Activated CD8-positive, alpha-beta T cell treated with anti-CD3 and anti-CD28 coated beads for 36 hours (primary cell): Measurements from ENCODE around the gene GNAO1. TPM values are rescaled to one million over a fixed set of nuclear protein-coding genes. Genes with fewer than 3 reads are reported as not detected.

Source experiments
- ATAC-seq: fragments of 200-7000 bp; cut with Tn5 transposase; one replicate; pipeline ENCODE4 v1.10.0; 2021; ENCODE audit warnings: mild to moderate bottlenecking, moderate library complexity
- CTCF ChIA-PET: fragments of 350-600 bp; sonication (Branson Sonifier 250); formaldehyde crosslinking; loops from one replicate; lab custom pipeline; 2021; ENCODE audit warnings: antibody characterized with exemption; lab: Charles Lee
- POLR2A ChIA-PET: fragments of 350-600 bp; sonication (Branson Sonifier 250); formaldehyde crosslinking; loops from one replicate; lab custom pipeline; 2021; ENCODE audit warnings: antibody characterized with exemption; lab: Charles Lee
- DNase-seq: peaks from one replicate; pipeline ENCODE4 v3.0.0-alpha.2; 2020
- H3K27ac Mint-ChIP-seq: one replicate; pipeline ENCODE4 v1.8.0; 2021; ENCODE audit warnings: mild to moderate bottlenecking, mixed read lengths
- H3K27me3 Mint-ChIP-seq: one replicate; pipeline ENCODE4 v1.8.0; 2021; ENCODE audit warnings: mixed read lengths
- H3K36me3 Mint-ChIP-seq: one replicate; pipeline ENCODE4 v1.8.0; 2021; ENCODE audit warnings: low read depth, mixed read lengths
- H3K4me1 Mint-ChIP-seq: one replicate; pipeline ENCODE4 v1.8.0; 2021; ENCODE audit warnings: low read depth, mixed read lengths
- H3K4me3 Mint-ChIP-seq: one replicate; pipeline ENCODE4 v1.8.0; 2021; ENCODE audit warnings: mild to moderate bottlenecking, moderate library complexity, mixed read lengths
- H3K9me3 Mint-ChIP-seq: one replicate; pipeline ENCODE4 v1.8.0; 2021; ENCODE audit warnings: mixed read lengths
- CTCF ChIP-seq: fragments of 200-600 bp; IDR thresholded peaks from one replicate; pipeline ENCODE4 v1.8.0; 2022; ENCODE audit warnings: antibody characterized with exemption, mild to moderate bottlenecking
- intact Hi-C: fragments of 100-400 bp; cut with micrococcal nuclease; formaldehyde crosslinking; loops from one replicate; pipeline ENCODE4 v1.10.0; 2022
- total RNA-seq, 2 experiments: library from RNA; stranded (reverse); gene quantifications; one replicate each; pipeline ENCODE4 v1.2.3, GENCODE V29; 2021

Gene GNAO1
- total RNA-seq, 2 experiments from 2014 or later = 2.3 to 2.4 TPM

DNA sequence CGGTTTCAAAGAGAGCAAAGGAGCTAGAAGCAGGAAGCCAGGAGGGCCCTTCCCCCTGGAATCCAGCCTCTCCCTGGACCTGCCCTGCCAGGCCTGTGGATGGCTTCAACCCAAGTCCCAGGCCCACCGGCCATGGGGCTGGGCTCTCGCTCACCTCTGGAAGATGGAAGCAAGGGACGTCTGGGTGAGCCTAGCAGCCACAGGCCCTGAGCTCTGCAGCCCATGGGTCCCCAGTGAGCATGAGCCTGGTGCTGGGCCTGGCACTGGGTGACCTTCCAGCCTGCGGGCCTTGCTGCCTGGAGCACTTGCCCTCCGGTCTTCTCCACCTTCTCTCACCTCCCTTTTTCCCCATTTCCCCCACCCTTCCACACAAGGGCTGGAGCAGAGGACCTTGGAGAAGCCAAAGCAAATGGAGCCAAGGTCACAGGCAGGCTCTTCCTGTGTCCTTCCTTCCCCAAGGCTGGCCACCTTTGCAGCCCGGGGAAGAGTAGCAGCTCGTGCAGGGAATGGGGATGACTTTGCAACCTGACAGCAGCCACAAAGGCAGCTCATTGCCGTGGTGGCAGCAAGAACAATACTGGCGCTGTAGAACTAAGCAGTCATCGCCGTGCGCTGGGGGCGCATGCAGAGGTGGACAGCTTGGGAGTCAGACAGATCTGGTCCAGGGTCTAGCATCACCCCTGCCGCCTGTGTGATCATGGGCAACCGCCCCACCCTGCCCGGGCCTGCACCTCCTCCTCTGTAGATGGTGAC is 147.5 kb downstream of the GNAO1 start:
- ChIA-PET POLR2A (no interaction called here), CTCF (interaction anchor here (1.0 kb wide), 1 partner anchor 17 kb away, joined by 3 read pairs; no protein-coding TSS in a partner anchor)
- ATAC-seq (no peak), DNase-seq (no peak)
- no peaks in the 10 kb centered on the region for H3K4me1 Mint-ChIP-seq
- H3K36me3 Mint-ChIP-seq = no peaks in the 10 kb centered on the region
- H3K27me3 Mint-ChIP-seq = no peaks in the 10 kb centered on the region
- no peak overlapping the region for H3K27ac Mint-ChIP-seq
- intact Hi-C loops = no loop called here
- no peak overlapping the region for H3K4me3 Mint-ChIP-seq
- TF ChIP-seq CTCF = no peak
- no peaks in the 10 kb centered on the region for H3K9me3 Mint-ChIP-seq

GRCh38 chr16:56339431-56340195 is 148.3 kb downstream of the GNAO1 start:
- Mint-ChIP-seq H3K27ac (no peak overlapping the region), H3K36me3 (no peaks in the 10 kb centered on the region), H3K4me1 (no peaks in the 10 kb centered on the region), H3K4me3 (no peak overlapping the region), H3K27me3 (no peaks in the 10 kb centered on the region), H3K9me3 (no peaks in the 10 kb centered on the region)
- DNase-seq (no peak), ATAC-seq (no peak)
- POLR2A ChIA-PET = interaction anchor here (1.1 kb wide), 1 partner anchor 21 kb away, joined by 3 read pairs; no protein-coding TSS in a partner anchor
- CTCF ChIA-PET = no interaction called here
- intact Hi-C loops = no loop called here
- no peak for TF ChIP-seq CTCF

DNA sequence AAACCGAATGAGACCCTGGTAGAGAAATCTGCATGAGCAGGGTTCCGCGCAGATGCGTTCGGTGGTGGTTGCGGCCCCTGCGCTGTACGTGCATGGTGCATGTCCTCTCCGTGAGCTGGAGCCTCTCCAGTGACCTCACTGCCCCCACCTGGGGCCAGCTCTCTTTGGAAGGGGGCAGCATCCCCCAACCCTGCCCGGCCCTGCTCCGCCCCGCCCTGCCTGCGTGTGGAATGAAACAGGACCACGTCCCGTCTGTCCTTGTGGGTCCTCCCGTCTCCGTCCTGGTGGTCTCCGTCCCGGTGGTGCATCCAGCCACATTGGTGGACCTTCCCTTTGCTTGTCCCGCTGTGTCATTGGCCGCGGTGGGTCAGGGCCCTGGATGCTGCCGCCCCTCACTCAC is 149.1 kb downstream of the GNAO1 start:
- Mint-ChIP-seq H3K27ac (no peak overlapping the region), H3K36me3 (no peaks in the 10 kb centered on the region), H3K4me3 (no peak overlapping the region), H3K9me3 (no peaks in the 10 kb centered on the region), H3K27me3 (no peaks in the 10 kb centered on the region), H3K4me1 (no peaks in the 10 kb centered on the region)
- intact Hi-C loops = no loop called here
- ATAC-seq (no peak), DNase-seq (no peak)
- ChIA-PET POLR2A (interaction anchor here (0.8 to 1.1 kb wide), 2 partner anchors 14 to 21 kb away, joined by 3 read pairs; no protein-coding TSS in a partner anchor), CTCF (no interaction called here)
- TF ChIP-seq CTCF = no peak

DNA sequence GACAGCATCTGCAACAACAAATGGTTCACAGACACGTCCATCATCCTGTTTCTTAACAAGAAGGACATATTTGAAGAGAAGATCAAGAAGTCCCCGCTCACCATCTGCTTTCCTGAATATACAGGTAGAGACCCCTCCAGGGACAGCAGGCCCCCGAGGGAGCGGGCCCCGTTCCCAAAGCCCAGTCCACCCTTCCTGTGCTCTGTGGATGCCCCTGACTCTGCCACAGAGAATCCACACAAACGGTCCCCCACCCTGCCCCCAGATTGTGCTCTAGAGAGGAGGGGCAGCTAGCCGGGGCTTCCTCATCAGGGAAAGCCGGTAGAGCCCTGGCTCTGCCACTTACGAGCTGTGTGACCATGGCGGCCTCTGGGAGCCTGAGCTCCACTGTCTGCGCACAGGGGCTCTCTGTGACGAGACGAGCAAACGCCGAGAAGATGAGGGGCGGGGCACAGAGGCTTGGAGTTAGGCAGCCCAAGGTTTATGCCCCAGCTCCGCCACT is 149.6 kb downstream of the GNAO1 start:
- Mint-ChIP-seq H3K36me3 (no peaks in the 10 kb centered on the region), H3K27ac (no peak overlapping the region), H3K4me3 (no peak overlapping the region), H3K4me1 (no peaks in the 10 kb centered on the region), H3K9me3 (no peaks in the 10 kb centered on the region), H3K27me3 (no peaks in the 10 kb centered on the region)
- intact Hi-C loops = no loop called here
- DNase-seq (no peak), ATAC-seq (no peak)
- ChIA-PET POLR2A (interaction anchor here (0.8 to 1.1 kb wide), 2 partner anchors 14 to 22 kb away, joined by 3 read pairs; no protein-coding TSS in a partner anchor), CTCF (no interaction called here)
- TF ChIP-seq CTCF = no peak
